Measurements from ENCODE around the gene CHTF18.

- TF ChIP-seq CTCF (IDR thresholded peaks at IDR 0.05) (no peak), POLR2AphosphoS5 (IDR thresholded peaks at IDR 0.05; ENCODE audit: insufficient read depth in 1 of 2, low read depth in 1 of 2) (no peak)
Observed at GRCh38 chr16:743794-744500, 44.5 kb upstream of the CHTF18 start.

Data from vagina (tissue), 2 donors.